ENCODE results near the gene IRGQ.

Gene IRGQ

DNA sequence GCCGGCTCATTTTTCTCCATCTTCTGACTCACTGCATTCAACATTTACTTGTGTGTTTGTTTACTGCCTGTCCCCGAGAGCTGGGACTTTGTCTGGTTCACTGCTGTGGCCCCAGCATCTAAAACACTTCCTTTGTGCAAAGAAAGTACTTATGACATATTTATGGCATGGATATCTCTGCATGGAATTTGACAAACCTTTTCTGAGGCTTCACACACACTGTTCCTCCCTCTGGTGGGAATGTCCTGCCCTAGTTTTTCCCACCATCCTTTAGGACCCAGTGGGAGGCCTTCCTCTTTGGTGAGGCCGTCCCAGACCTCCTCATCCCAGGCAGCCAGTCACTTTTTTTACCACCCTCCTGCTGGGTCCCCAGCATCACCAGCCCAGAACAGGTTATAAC lies 14.6 kb upstream of the IRGQ start:
- Histone ChIP-seq H3K27ac (ENCODE audit: extremely low read depth, low read depth, low read length) (peak overlapping the region; percentile 52; the same call in 1 of the 2 replicates), H3K4me1 (ENCODE audit: control insufficient read depth, insufficient read depth, low read length) (peaks cover 28% of the 10 kb centered on the region), H3K4me3 (ENCODE audit: low read depth, low read length) (no peak overlapping the region), H3K36me3 (ENCODE audit: control insufficient read depth in 2 of 2, insufficient read depth in 1 of 2, low read length in 2 of 2) (peaks cover 58 to 84% of the 10 kb centered on the region in 2 experiments), H3K9me3 (ENCODE audit: control insufficient read depth, insufficient read depth, low read depth, low read length) (no peaks in the 10 kb centered on the region; the same call in 1 of the 2 replicates)
- POLR2A ChIA-PET = interaction anchor here (0.5 to 1.3 kb wide), 4 partner anchors 13 to 117 kb away, joined by 3 to 4 read pairs (median 4); no protein-coding TSS in a partner anchor
- CTCF ChIA-PET = interaction anchor here (1.3 kb wide), 1 partner anchor 41 kb away, joined by 3 read pairs; no protein-coding TSS in a partner anchor
- TF ChIP-seq ZFP69B (tag by site-specific recombination; IDR thresholded peaks at IDR 0.05) = peak; percentile 3; the same call in 1 of the 2 replicates
- no peak for TF ChIP-seq ZNF513 (tag by site-specific recombination; IDR thresholded peaks at IDR 0.05)
- TF ChIP-seq BCL11A (tag by site-specific recombination; IDR thresholded peaks at IDR 0.05; ENCODE audit: low read depth) = no peak
- TF ChIP-seq ZNF521 (tag by site-specific recombination; IDR thresholded peaks at IDR 0.05) = no peak
- no peak for TF ChIP-seq FEZF1 (tag by site-specific recombination; IDR thresholded peaks at IDR 0.05)
- TF ChIP-seq ZBTB48 (tag by site-specific recombination; IDR thresholded peaks at IDR 0.05) = no peak
- TF ChIP-seq ZNF785 (tag by site-specific recombination; IDR thresholded peaks at IDR 0.05) = no peak
- TF ChIP-seq ZSCAN18 (tag by site-specific recombination; IDR thresholded peaks at IDR 0.05) = no peak
- TF ChIP-seq ZNF501 (tag by site-specific recombination; IDR thresholded peaks at IDR 0.05) = no peak
- TF ChIP-seq ZNF155 (tag by site-specific recombination; IDR thresholded peaks at IDR 0.05) = no peak
- 0 out of 2 replicates have a peak, but pooled peaks have one; percentile 36 for TF ChIP-seq ZNF324 (tag by site-specific recombination; IDR thresholded peaks at IDR 0.05)
- peak; percentile 71; the same call in 1 of the 2 replicates for TF ChIP-seq IKZF3 (tag by site-specific recombination; IDR thresholded peaks at IDR 0.05)
- TF ChIP-seq KLF7 (tag by site-specific recombination; IDR thresholded peaks at IDR 0.05; ENCODE audit: borderline replicate concordance) = no peak
- no peak for TF ChIP-seq ZBTB8A (tag by site-specific recombination; IDR thresholded peaks at IDR 0.05)
- no peak for TF ChIP-seq ZNF560 (tag by site-specific recombination; IDR thresholded peaks at IDR 0.05; ENCODE audit: borderline replicate concordance)
- TF ChIP-seq, protein P1, sequence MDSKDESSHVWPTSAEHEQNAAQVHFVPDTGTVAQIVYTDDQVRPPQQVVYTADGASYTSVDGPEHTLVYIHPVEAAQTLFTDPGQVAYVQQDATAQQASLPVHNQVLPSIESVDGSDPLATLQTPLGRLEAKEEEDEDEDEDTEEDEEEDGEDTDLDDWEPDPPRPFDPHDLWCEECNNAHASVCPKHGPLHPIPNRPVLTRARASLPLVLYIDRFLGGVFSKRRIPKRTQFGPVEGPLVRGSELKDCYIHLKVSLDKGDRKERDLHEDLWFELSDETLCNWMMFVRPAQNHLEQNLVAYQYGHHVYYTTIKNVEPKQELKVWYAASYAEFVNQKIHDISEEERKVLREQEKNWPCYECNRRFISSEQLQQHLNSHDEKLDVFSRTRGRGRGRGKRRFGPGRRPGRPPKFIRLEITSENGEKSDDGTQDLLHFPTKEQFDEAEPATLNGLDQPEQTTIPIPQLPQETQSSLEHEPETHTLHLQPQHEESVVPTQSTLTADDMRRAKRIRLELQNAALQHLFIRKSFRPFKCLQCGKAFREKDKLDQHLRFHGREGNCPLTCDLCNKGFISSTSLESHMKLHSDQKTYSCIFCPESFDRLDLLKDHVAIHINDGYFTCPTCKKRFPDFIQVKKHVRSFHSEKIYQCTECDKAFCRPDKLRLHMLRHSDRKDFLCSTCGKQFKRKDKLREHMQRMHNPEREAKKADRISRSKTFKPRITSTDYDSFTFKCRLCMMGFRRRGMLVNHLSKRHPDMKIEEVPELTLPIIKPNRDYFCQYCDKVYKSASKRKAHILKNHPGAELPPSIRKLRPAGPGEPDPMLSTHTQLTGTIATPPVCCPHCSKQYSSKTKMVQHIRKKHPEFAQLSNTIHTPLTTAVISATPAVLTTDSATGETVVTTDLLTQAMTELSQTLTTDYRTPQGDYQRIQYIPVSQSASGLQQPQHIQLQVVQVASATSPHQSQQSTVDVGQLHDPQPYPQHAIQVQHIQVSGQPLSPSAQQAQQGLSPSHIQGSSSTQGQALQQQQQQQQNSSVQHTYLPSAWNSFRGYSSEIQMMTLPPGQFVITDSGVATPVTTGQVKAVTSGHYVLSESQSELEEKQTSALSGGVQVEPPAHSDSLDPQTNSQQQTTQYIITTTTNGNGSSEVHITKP (tag by site-specific recombination; IDR thresholded peaks at IDR 0.05) = no peak; the same call in 1 of the 2 replicates
- peak; percentile 52; the same call in 1 of the 2 replicates for TF ChIP-seq SP7 (tag by site-specific recombination; IDR thresholded peaks at IDR 0.05)
- TF ChIP-seq ZNF157 (tag by site-specific recombination; IDR thresholded peaks at IDR 0.05) = no peak
- TF ChIP-seq TCF7L2 (IDR thresholded peaks at IDR 0.05; ENCODE audit: borderline replicate concordance, low read depth, low read length) = no peak
- no peak for TF ChIP-seq ZNF768 (tag by site-specific recombination; IDR thresholded peaks at IDR 0.05)
- no peak for TF ChIP-seq ZNF221 (tag by site-specific recombination; IDR thresholded peaks at IDR 0.05; ENCODE audit: borderline replicate concordance)
- no peak for TF ChIP-seq ZNF843 (tag by site-specific recombination; IDR thresholded peaks at IDR 0.05)
- peak; percentile 82 for TF ChIP-seq ZNF18 (tag by site-specific recombination; IDR thresholded peaks at IDR 0.05)
- TF ChIP-seq ZBTB20 (tag by site-specific recombination; IDR thresholded peaks at IDR 0.05) = no peak
- no peak for TF ChIP-seq ZFHX2 (tag by site-specific recombination; conservative IDR thresholded peaks at IDR 0.05)
- no peak for TF ChIP-seq KLF16 (tag by site-specific recombination; IDR thresholded peaks at IDR 0.05)
- no peak for TF ChIP-seq ZNF394 (tag by site-specific recombination; IDR thresholded peaks at IDR 0.05; ENCODE audit: borderline replicate concordance)
- peak; percentile 84 for TF ChIP-seq SCRT2 (tag by site-specific recombination; IDR thresholded peaks at IDR 0.05)
- TF ChIP-seq ZNF548 (tag by site-specific recombination; IDR thresholded peaks at IDR 0.05) = no peak
- no peak for TF ChIP-seq OVOL3 (tag by site-specific recombination; IDR thresholded peaks at IDR 0.05)
- TF ChIP-seq ZSCAN23 (tag by site-specific recombination; IDR thresholded peaks at IDR 0.05) = no peak
- TF ChIP-seq ZNF404 (tag by site-specific recombination; IDR thresholded peaks at IDR 0.05) = no peak
- no peak for TF ChIP-seq HOXA7 (CRISPR knock-in tag; IDR thresholded peaks at IDR 0.05; ENCODE audit: borderline replicate concordance)
